ENCODE data around the gene SIGLEC1. TPM values are rescaled to one million over a fixed set of nuclear protein-coding genes. Genes with fewer than 3 reads are reported as not detected.

SIGLEC1 gene
- total and polyA plus RNA-seq, 2 of the 4 experiments (the other 2 are of a cell fraction): not detected

GRCh38 chr20:3748073-3748472 lies 35.7 kb upstream of the SIGLEC1 start:
- Histone ChIP-seq H3K79me1 (ENCODE audit: low read depth in 1 of 2, low read length in 2 of 2) (no peaks in the 10 kb centered on the region), H4K20me1 (ENCODE audit: insufficient read depth, low read length) (0 out of 2 replicates have a peak, but pooled peaks cover 6% of the 10 kb centered on the region), H2AK5ac (ENCODE audit: low read depth, low read length) (no peak overlapping the region), H2AFZ (replicated peaks; ENCODE audit: low read length, poor library complexity) (no peak overlapping the region), H2BK20ac (ENCODE audit: low read depth, low read length) (no peak overlapping the region), H4K5ac (ENCODE audit: low read depth, low read length) (no peak overlapping the region), H3K14ac (replicated peaks; ENCODE audit: low read depth, low read length) (no peak overlapping the region), H3K27ac (ENCODE audit: insufficient read depth, low read length) (no peak overlapping the region), H3K4me2 (ENCODE audit: low read depth, low read length) (no peak overlapping the region), H3K9me1 (ENCODE audit: insufficient read depth, low read length) (no peaks in the 10 kb centered on the region), H2BK15ac (ENCODE audit: low read depth, low read length) (no peak overlapping the region), H2BK5ac (ENCODE audit: low read depth, low read length, poor library complexity, severe bottlenecking) (no peak overlapping the region), H3K23ac (ENCODE audit: low read depth, low read length) (no peak overlapping the region), H3K4ac (ENCODE audit: low read depth, low read length) (no peak overlapping the region), H3K18ac (ENCODE audit: low read depth, low read length) (no peak overlapping the region), H3K4me3 (ENCODE audit: insufficient read depth, low read depth, low read length) (no peak overlapping the region), H2AK9ac (replicated peaks; ENCODE audit: low read depth, low read length, poor library complexity) (no peak overlapping the region), H3K56ac (ENCODE audit: extremely low read depth, insufficient read depth, low read length) (no peak overlapping the region), H4K8ac (ENCODE audit: low read depth in 2 of 2, low read length in 2 of 2) (no peak overlapping the region), H2BK120ac (ENCODE audit: low read depth, low read length) (no peak overlapping the region), H3K4me1 (ENCODE audit: control insufficient read depth, insufficient read depth, low read length) (no peaks in the 10 kb centered on the region), H4K91ac (ENCODE audit: insufficient read depth, low read depth, low read length) (no peak overlapping the region), H3K27me3 (ENCODE audit: control insufficient read depth, insufficient read depth, low read length) (peaks cover 12% of the 10 kb centered on the region), H3K9ac (ENCODE audit: low read depth, low read length) (no peak overlapping the region), H3K9me3 (ENCODE audit: control insufficient read depth, insufficient read depth, low read length) (no peaks in the 10 kb centered on the region), H3K36me3 (ENCODE audit: control insufficient read depth, insufficient read depth, low read length) (peaks cover 2% of the 10 kb centered on the region)
- ChIA-PET POLR2A (ENCODE audit: unreplicated experiment) (interaction anchor here (0.6 kb wide), 1 partner anchor 26 kb away, joined by 7 read pairs; no protein-coding TSS in a partner anchor), CTCF (interaction anchor here (0.5 to 1.3 kb wide), 2 partner anchors 10 to 71 kb away, joined by 3 read pairs; no protein-coding TSS in a partner anchor)
- ATAC-seq (ENCODE audit: low read depth) (no peak), DNase-seq (no peak)
- no peak for TF ChIP-seq MAZ (IDR thresholded peaks at IDR 0.05; ENCODE audit: borderline replicate concordance, low read depth, low read length)
- TF ChIP-seq RAD21 (IDR thresholded peaks at IDR 0.05; ENCODE audit: low read length): no peak
- TF ChIP-seq RCOR1 (IDR thresholded peaks at IDR 0.05; ENCODE audit: insufficient replicate concordance, low read length): no peak
- TF ChIP-seq, protein P1, sequence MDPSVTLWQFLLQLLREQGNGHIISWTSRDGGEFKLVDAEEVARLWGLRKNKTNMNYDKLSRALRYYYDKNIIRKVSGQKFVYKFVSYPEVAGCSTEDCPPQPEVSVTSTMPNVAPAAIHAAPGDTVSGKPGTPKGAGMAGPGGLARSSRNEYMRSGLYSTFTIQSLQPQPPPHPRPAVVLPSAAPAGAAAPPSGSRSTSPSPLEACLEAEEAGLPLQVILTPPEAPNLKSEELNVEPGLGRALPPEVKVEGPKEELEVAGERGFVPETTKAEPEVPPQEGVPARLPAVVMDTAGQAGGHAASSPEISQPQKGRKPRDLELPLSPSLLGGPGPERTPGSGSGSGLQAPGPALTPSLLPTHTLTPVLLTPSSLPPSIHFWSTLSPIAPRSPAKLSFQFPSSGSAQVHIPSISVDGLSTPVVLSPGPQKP (IDR thresholded peaks at IDR 0.05; ENCODE audit: borderline replicate concordance, low read depth, low read length): no peak
- no peak for TF ChIP-seq FOS (IDR thresholded peaks at IDR 0.05; ENCODE audit: low read depth, low read length)
- intact Hi-C loops (cut with micrococcal nuclease) (no loop called here), in situ Hi-C loops (cut with MboI; ENCODE audit: low sequenced_read_pairs) (no loop called here), dilution Hi-C loops (cut with HindIII; ENCODE audit: low sequenced_read_pairs, unreplicated experiment) (no loop called here)
- 100% methylated on average over 10 of the region's 16 CpGs; no CpG with 5 or more reads in 1 of the 2 experiments for WGBS, 2 experiments (ENCODE audit: extremely low coverage in 2 of 2, insufficient read length in 1 of 2)
- BruUV-seq (replicated peaks): no TSS peak

Measured in IMR-90 (cell line).